NCI-H1930 (cell line): ENCODE measurements around the gene SLC9A8.

Experiments used
- DNase-seq, 2 experiments: peaks; one replicate each; lab custom pipeline; 2025; lab: John Stamatoyannopoulos, UW

The SLC9A8 gene

DNA sequence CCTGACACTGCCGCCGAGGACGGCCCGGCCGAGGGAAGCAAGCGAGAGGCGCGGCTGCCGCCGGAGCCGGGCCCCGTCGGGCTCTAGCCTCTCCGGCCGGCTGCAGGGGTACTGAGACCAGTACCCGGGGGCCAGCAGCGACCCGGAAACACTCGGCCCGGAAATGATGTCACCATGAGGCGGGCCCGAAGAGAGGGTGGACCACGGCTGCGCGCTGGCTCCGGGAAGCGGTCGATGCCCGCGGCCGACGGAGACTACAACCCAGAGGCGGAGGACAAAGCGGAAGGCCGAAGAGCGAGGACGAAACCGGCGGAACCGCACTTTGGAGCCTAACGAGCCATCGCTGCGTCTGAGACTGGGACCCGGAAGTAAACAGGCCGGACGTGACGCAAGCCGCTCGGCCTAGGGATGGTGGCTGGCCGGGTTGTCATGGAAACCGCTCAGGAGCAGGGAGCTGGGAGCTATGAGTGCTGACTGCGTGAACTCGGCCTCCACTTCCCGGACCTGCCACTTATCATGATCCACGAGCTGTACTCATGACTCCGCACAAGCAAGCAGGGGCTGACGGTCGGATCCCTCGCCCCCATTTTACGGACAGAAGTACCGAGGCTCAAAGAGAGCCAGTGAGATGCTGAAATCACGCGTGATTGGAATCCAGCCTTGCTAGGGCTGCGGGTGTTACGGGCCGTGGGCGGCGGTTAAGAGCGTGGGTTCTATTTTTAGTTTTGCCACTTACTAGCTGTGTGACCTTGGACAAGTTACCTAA is 102.9 kb downstream of the SLC9A8 start, which contains the start of gene SPATA2:
SPATA2 (minus strand) TSS at position 150 of the 766 bp plus-strand sequence. CDS start 7,039 bp downstream, outside the sequence.
- DNase-seq: peak; percentile 94 to 95

GRCh38 chr20:49916146-49917002 is 103.7 kb downstream of the SLC9A8 start:
- DNase-seq: peak in 1 of 2 experiments; percentile 38

GRCh38 chr20:49918446-49918845 is 105.8 kb downstream of the SLC9A8 start:
- DNase-seq: no peak

DNA sequence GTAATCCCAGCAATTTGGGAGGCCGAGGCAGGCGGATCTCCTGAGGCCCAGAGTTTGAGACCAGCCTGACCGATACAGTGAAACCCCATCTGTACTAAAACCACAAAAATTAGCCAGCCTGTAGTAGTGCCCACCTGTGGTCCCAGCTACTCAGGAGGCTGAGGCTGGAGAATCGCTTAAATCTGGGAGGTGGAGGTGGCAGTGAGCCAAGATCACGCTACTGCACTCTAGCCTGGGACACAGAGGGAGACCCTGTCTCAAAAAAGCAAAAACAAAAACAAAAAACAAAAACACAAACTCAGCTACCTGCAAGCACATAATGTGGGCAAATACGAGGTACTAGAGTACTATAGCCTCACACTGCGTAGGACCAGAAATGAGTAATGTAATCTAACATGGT is 106.4 kb downstream of the SLC9A8 start:
- no peak for DNase-seq

DNA sequence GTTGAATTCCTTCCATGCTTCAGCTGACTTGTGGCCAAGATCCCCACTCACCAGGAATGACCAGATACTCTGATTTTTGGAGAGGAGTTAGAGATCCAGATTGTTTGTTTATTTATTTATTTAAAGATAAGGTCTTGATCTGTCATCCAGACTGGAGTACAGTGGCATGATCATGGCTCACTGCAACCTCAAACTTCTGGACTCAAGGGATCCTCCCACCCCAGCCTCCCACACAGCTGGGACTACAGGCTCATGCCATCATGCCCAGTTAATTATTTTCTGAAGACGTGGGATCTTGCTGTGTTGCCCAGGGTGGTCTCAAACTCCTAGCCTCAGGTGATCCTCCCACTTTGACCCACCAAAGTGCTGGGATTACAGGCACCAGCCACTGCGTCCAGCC is 106.8 kb downstream of the SLC9A8 start:
- no peak for DNase-seq

- no peak for DNase-seq
Observed at GRCh38 chr20:49924247-49924646, 111.6 kb downstream of the SLC9A8 start.

GRCh38 chr20:49925901-49926454 is 113.3 kb downstream of the SLC9A8 start:
- no peak for DNase-seq

DNA sequence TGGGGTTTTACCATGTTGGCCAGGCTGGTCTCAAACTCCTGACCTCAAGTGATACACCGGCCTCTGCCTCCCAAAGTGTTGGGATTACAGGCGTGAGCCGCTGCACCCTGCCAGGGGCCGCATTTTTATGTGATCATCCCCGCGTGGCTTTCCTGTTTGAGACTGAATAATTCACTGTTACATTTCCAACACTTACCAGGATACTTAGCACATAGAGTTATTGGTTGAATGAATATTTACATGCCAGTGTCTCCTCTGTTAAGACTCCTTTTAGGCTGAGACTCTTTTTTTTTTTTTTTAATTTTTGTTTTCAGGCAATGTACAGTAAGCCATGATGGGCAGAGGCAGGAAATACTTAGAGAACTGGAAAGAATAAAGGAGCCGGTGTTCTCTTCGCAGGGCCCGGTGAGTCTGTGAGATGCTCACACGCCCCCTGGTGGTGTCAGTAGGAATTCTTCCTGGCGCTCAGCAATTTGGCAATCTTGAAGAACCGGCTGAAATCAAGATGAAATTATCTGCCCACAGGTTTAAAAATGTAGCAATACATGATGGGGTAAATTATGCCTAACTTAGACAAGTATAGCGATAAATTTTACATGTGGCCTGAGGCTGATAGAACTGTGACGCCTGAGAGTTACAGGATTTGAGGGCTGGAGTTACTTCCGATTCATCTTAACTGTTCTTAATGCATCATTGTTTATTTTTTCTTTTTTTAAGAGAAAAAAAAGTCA is 115.9 kb downstream of the SLC9A8 start:
- peak; percentile 64 to 77 for DNase-seq

DNA sequence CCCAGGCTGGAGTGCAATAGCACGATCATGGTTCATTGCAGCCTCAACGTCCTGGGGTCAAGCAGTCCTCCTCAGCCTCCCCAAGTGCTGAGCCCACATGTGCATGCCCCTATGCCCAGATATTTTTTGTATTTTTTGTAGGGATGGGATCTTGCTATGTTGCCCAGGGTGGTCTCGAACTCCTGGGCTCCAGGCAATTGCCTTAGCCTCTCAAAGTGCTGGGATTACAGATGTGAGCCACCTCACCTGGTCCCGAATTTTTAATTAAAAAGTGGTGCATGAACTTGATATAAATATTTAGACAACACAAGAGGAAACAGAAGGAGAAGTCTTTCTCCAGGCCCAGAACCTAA is 116.5 kb downstream of the SLC9A8 start:
- DNase-seq: no peak

DNA sequence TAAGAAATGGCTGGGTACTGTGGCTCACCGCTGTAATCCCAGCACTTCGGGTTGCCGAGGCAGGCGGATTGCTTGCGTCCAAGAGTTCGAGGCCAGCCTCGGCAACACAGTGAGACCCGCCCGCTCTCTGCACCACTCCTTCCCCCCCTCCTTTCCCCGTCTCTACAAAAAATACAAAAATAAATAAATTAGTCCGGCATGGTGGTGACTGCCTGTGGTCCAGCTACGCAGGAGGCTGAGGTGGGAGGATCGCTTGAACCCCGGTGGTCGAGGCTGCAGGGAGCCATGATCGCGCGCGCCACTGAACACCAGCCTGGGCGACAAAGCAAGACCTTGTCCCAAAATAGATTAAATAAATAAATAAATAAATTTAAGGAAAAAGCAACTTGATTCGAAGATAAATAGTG is 123.1 kb downstream of the SLC9A8 start:
- DNase-seq: no peak

DNA sequence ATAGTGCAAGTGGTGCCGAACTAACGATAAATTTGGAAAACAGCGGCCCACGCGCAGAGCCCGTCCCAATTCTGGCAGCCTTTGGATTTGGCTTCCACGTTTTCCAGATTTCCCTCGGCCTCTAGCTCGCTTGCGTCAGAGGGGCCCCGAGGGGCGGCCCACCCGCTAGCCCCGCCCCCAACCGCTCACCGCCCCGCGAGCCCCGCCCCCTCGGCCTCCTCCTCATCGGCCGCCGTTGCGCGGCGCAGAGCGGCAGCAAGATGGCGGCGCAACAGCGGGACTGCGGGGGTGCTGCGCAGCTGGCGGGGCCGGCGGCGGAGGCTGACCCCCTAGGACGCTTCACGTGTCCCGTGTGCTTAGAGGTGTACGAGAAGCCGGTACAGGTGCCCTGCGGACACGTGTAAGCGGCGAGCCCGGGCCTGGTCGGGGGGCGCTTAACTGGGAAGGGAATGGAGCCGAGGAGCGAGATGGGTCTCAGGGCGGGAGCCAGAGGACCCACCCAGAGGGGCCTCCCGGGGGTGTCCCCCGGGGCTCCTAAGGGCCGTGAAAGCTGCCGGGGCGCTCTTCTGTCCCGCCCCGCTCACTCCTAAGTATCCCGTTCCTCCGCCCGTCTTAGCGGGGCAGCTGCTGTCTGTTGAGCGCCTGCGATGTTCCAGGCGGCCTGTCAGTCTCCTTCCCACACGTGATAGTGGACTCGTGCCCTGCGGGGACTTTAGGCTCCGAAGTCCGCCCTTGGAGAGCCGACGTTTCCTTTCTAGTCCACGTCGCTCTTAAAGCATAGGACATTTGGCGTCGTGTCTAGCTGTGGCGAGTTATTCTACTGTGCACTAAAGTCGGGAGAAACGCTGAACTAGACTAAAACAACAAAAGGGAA is 123.8 kb downstream of the SLC9A8 start, which contains the start of gene RNF114:
RNF114 (plus strand) TSS at position 245 of the 874 bp plus-strand sequence; CDS start at position 261, 16 bp downstream.
- DNase-seq: peak; percentile 90 to 94

GRCh38 chr20:49937027-49937929 is 124.7 kb downstream of the SLC9A8 start:
- no peak for DNase-seq

DNA sequence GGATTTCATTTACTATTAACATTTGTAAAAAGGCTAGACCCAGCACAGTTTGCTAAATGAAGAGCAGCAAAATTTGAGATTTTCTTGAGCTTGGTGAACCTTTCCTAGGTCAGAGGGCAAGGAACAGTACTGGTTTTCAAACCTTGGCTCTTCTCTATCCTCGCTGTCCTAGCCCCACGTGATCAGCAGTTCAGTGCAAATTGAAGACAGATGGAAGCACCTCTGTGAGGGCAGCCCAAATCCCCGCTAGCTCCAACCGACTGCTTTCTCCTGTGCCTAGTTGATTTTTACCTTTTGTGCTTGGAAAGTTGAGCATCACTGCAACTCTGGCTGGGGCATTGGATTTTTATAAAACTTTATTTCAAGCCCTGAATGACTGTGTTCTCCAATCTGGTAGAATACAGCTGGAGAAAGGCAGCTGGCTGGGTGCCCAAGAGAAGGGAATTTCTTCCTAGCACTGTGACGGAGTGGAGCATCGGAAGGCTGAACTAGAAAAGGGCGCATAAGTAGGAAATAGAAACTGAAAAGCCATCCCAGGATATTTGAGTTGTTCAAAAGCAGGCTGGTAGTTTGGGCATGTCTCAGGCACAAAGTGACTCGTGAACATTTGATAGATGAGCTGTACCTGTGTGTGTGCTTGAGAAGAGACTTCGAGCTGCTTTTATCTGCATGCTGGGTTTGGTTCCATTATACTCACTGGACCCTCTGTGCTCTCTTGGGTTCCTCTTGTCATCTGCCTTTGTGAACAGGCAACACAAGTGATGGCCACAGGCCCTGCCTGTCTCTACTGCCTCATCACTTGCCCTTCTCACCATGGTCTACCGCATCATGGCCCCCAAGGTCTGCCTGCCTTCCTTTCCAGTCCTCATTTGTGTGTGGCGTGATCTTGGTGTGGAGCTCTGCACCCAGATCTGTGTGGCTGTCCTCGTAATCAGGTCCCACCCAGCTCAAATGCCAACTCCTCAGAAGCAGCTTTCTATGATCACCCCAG is 125.8 kb downstream of the SLC9A8 start:
- no peak for DNase-seq

DNA sequence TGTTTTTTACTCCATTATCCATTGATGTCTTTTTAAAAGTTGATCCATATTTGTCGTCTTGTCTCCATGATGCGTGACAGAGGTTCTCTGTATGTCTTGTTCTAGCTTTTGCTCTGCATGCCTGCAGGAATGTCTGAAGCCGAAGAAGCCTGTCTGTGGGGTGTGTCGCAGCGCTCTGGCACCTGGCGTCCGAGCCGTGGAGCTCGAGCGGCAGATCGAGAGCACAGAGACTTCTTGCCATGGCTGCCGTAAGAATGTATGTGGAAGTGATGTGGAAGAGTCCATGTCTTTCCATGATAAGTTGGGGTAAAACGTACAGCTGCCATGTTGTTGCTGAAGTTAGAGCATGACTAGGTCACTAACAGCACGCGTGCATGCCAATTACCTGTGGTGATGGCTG is 128.8 kb downstream of the SLC9A8 start:
- DNase-seq: no peak
